Keratinocyte (primary cell): ENCODE results near the gene ABCA7. TPM values are rescaled to one million over a fixed set of nuclear protein-coding genes. Genes with fewer than 3 reads are reported as not detected.

Experiments used
- DNase-seq: peaks from one replicate; pipeline ENCODE4 v3.0.0-alpha.2; 2011; ENCODE audit warnings: low read depth, missing footprints, low spot score
- FAIRE-seq: peaks from 2 replicates; lab custom pipeline; 2011; peaks lifted over from hg19 to GRCh38; lab: Jason Lieb, UNC
- H2AFZ ChIP-seq: 2 replicates; pipeline ENCODE4 v1.6.0; 2012; ENCODE audit warnings: low read length, control low read depth, inconsistent platforms; ENCODE audit not compliant: control insufficient read depth
- H3K27ac ChIP-seq: 2 replicates; pipeline ENCODE4 v1.5.1; 2011; ENCODE audit warnings: low read length; ENCODE audit not compliant: control insufficient read depth, insufficient read depth
- H3K27me3 ChIP-seq: 3 replicates; pipeline ENCODE4 v1.6.0; 2011; ENCODE audit warnings: low read length; ENCODE audit not compliant: control insufficient read depth, insufficient read depth; ENCODE audit errors: extremely low read depth
- H3K36me3 ChIP-seq, 2 experiments: 2 replicates in 1 of 2; 3 replicates in 1 of 2; pipeline ENCODE4 v1.5.1; 2011; ENCODE audit warnings: low read length in 2 of 2, mild to moderate bottlenecking in 1 of 2; ENCODE audit not compliant: control insufficient read depth in 2 of 2, insufficient read depth in 2 of 2; ENCODE audit errors: extremely low read depth in 1 of 2
- H3K4me1 ChIP-seq: 3 replicates; pipeline ENCODE4 v1.5.1; 2011; ENCODE audit warnings: low read length; ENCODE audit not compliant: control insufficient read depth, insufficient read depth; ENCODE audit errors: extremely low read depth
- H3K4me2 ChIP-seq: 3 replicates; pipeline ENCODE4 v1.6.0; 2011; ENCODE audit warnings: low read depth, low read length; ENCODE audit not compliant: control insufficient read depth, insufficient read depth; ENCODE audit errors: extremely low read depth
- H3K4me3 ChIP-seq, 3 experiments: fragments of 200-600 bp in 1 of 3; sonication (generic) in 1 of 3; 2 replicates in 2 of 3; 3 replicates in 1 of 3; pipeline ENCODE4 v1.5.1; 2011 to 2016; ENCODE audit warnings: low read length in 3 of 3, mild to moderate bottlenecking in 3 of 3, control low read depth in 2 of 3, inconsistent platforms in 1 of 3, low read depth in 1 of 3, mixed read lengths in 1 of 3, mixed run types in 1 of 3, moderate library complexity in 1 of 3; ENCODE audit not compliant: control insufficient read depth in 2 of 3, insufficient read depth in 2 of 3; ENCODE audit errors: extremely low read depth in 1 of 3
- H3K79me2 ChIP-seq: 2 replicates; pipeline ENCODE4 v1.6.0; 2012; ENCODE audit warnings: low read length; ENCODE audit not compliant: control insufficient read depth, insufficient read depth
- H3K9ac ChIP-seq: 3 replicates; pipeline ENCODE4 v1.6.0; 2011; ENCODE audit warnings: low read length; ENCODE audit not compliant: control insufficient read depth, insufficient read depth; ENCODE audit errors: extremely low read depth
- H3K9me1 ChIP-seq: 3 replicates; pipeline ENCODE4 v1.6.0; 2011; ENCODE audit warnings: low read length; ENCODE audit not compliant: control insufficient read depth, insufficient read depth; ENCODE audit errors: extremely low read depth
- H3K9me3 ChIP-seq: 2 replicates; pipeline ENCODE4 v1.5.1; 2012; ENCODE audit warnings: low read depth, low read length; ENCODE audit not compliant: control insufficient read depth
- H4K20me1 ChIP-seq: 3 replicates; pipeline ENCODE4 v1.6.0; 2011; ENCODE audit warnings: low read length; ENCODE audit not compliant: control insufficient read depth, insufficient read depth; ENCODE audit errors: extremely low read depth
- CTCF ChIP-seq, 3 experiments: IDR thresholded peaks in 1 of 3; conservative IDR thresholded peaks in 1 of 3; optimal IDR thresholded peaks in 1 of 3; 2 replicates in 2 of 3; 3 replicates in 1 of 3; pipeline versions ENCODE3 to v1.5.1; 2011; ENCODE audit warnings: low read length in 3 of 3, mild to moderate bottlenecking in 3 of 3, moderate library complexity in 2 of 3, control low read depth in 1 of 3, inconsistent platforms in 1 of 3; ENCODE audit not compliant: insufficient read depth in 2 of 3; ENCODE audit errors: extremely low read depth in 1 of 3
- EZH2 ChIP-seq: IDR thresholded peaks from one replicate; pipeline ENCODE4 v1.6.1; 2012; ENCODE audit warnings: inconsistent platforms, mild to moderate bottlenecking, low read length, moderate library complexity
- dilution Hi-C: fragments of 300-500 bp; cut with MboI; formaldehyde crosslinking; loops from one replicate; pipeline ENCODE4 v1.7.0; 2020; ENCODE audit warnings: low sequenced_read_pairs; ENCODE audit not compliant: extremely low pct_ligation_motif_present
- polyA plus RNA-seq, 5 experiments: library from polyadenylated mRNA; depleted of rRNA in 3 of 5; stranded (reverse) in 3 of 5; stranded (forward) in 1 of 5; unstranded in 1 of 5; fragments of >200 nt; gene quantifications; 1 replicate in 1 of 5; 2 replicates in 3 of 5; 3 replicates in 1 of 5; pipeline versions ENCODE4 v1.2.1 to v1.2.3, GENCODE V29; 2011 to 2012; ENCODE audit warnings: missing spikeins in 2 of 5, low read depth in 1 of 5, low replicate concordance in 1 of 5

The ABCA7 gene
- polyA plus RNA-seq, 1 donor (not counting 4 experiments of a cell fraction or from before 2014, with no cell fraction given) = 7.4 TPM

DNA sequence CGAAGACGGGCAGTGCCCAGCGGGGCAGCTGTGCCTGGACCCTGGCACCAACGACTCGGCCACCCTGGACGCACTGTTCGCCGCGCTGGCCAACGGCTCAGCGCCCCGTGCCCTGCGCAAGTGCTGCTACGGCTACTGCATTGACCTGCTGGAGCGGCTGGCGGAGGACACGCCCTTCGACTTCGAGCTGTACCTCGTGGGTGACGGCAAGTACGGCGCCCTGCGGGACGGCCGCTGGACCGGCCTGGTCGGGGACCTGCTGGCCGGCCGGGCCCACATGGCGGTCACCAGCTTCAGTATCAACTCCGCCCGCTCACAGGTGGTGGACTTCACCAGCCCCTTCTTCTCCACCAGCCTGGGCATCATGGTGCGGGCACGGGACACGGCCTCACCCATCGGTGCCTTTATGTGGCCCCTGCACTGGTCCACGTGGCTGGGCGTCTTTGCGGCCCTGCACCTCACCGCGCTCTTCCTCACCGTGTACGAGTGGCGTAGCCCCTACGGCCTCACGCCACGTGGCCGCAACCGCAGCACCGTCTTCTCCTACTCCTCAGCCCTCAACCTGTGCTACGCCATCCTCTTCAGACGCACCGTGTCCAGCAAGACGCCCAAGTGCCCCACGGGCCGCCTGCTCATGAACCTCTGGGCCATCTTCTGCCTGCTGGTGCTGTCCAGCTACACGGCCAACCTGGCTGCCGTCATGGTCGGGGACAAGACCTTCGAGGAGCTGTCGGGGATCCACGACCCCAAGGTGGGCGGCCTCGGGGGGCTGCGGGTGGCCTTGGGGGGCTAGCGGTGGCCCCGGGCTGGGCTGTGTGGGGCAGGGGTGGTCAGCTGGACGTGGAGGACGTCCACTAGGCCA, 34.9 kb upstream of the ABCA7 start:
- H3K27me3 ChIP-seq = peaks cover 20% of the 10 kb centered on the region
- TF ChIP-seq EZH2 = no peak
- no peak for TF ChIP-seq CTCF (optimal IDR thresholded peaks at IDR 0.05 in 1 of 3, IDR thresholded peaks at IDR 0.05 in 1 of 3, conservative IDR thresholded peaks at IDR 0.05 in 1 of 3; ENCODE audit: extremely low read depth in 1 of 3, insufficient read depth in 2 of 3, low read length in 3 of 3)
- H4K20me1 ChIP-seq = no peaks in the 10 kb centered on the region
- H3K4me2 ChIP-seq = no peak overlapping the region
- H3K4me3 ChIP-seq = no peak overlapping the region
- peaks cover 3 to 4% of the 10 kb centered on the region in 2 experiments for H3K36me3 ChIP-seq
- DNase-seq (no peak), FAIRE-seq (no peak)
- H3K79me2 ChIP-seq = no peaks in the 10 kb centered on the region
- no peak overlapping the region for H2AFZ ChIP-seq
- dilution Hi-C loops = no loop called here
- no peaks in the 10 kb centered on the region for H3K9me1 ChIP-seq
- H3K4me1 ChIP-seq = no peaks in the 10 kb centered on the region
- H3K9me3 ChIP-seq = no peaks in the 10 kb centered on the region
- no peak overlapping the region for H3K9ac ChIP-seq
- H3K27ac ChIP-seq = no peak overlapping the region

DNA sequence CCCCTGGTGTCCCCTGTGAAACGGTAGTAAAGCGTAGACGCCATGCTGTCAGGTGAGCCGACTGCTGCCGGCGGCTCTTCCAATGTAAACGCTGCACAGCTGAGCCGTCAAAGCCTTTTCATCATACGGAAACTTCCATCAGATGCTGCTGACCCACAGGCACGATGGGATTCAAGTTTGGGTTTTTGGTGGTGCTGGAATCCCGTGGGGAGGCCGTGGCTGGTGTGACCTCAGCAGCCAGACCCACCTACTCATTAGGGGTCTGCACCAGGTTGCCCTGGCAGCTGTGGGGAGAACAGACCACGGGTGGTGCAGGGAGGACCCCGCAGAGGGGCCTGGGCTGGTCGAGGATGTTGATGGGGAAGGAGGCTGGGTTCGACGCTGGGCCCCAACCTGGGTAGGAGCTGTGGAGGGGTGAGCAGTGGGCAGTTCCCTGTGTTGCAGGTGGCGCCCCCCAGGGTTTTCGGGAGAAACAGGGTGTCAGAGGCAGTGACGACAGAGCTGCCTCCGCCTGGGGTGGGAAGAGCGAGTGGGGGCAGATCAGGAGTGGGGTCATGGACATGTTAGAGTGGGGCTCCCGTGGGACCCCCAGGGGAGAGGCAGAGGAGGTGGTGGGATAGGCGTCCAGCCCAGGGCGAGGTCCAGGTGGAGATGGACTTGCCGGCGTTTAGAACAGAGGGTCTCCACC, 33.1 kb upstream of the ABCA7 start:
- H4K20me1 ChIP-seq = no peaks in the 10 kb centered on the region
- no peaks in the 10 kb centered on the region for H3K4me1 ChIP-seq
- H3K9me3 ChIP-seq = no peaks in the 10 kb centered on the region
- no peak overlapping the region for H3K27ac ChIP-seq
- dilution Hi-C loops = no loop called here
- H3K79me2 ChIP-seq = no peaks in the 10 kb centered on the region
- H3K9me1 ChIP-seq = no peaks in the 10 kb centered on the region
- TF ChIP-seq CTCF (optimal IDR thresholded peaks at IDR 0.05 in 1 of 3, IDR thresholded peaks at IDR 0.05 in 1 of 3, conservative IDR thresholded peaks at IDR 0.05 in 1 of 3; ENCODE audit: extremely low read depth in 1 of 3, insufficient read depth in 2 of 3, low read length in 3 of 3) = no peak
- no peak for TF ChIP-seq EZH2
- peaks cover 11% of the 10 kb centered on the region for H3K27me3 ChIP-seq
- DNase-seq (no peak), FAIRE-seq (no peak)
- no peak overlapping the region for H3K4me3 ChIP-seq
- H3K9ac ChIP-seq = no peak overlapping the region
- no peak overlapping the region for H3K4me2 ChIP-seq
- H3K36me3 ChIP-seq = peaks cover 4 to 6% of the 10 kb centered on the region in 2 experiments
- no peak overlapping the region for H2AFZ ChIP-seq
